Activated T-helper 2 cell treated with anti-CD3 and anti-CD28 coated beads, Interferon-gamma antibody, Interleukin-2, Interleukin-4, amounts not matched to agents 10 μg/mL and 5 μg/mL and 100 μg/mL, durations not matched to agents 14 hours and 24 hours and 36 hours (primary cell): ENCODE measurements around the gene ZNF787. TPM values are rescaled to one million over a fixed set of nuclear protein-coding genes. Genes with fewer than 3 reads are reported as not detected.
"Not testable (repeated sequence)": the region's sequence is repeated elsewhere in the genome, so short reads cannot be mapped to it uniquely, and the experiment has no call there.

ENCODE experiments used
- DNase-seq: peaks from one replicate; pipeline ENCODE4 v3.0.0; 2021; ENCODE audit warnings: low spot score
- H3K27ac Mint-ChIP-seq: one replicate; pipeline ENCODE4 v1.8.0; 2021; ENCODE audit warnings: mixed read lengths
- H3K27me3 Mint-ChIP-seq: one replicate; pipeline ENCODE4 v1.8.0; 2021; ENCODE audit warnings: low read depth, mixed read lengths
- H3K36me3 Mint-ChIP-seq: one replicate; pipeline ENCODE4 v1.8.0; 2021; ENCODE audit warnings: low read depth, mixed read lengths
- H3K4me1 Mint-ChIP-seq: one replicate; pipeline ENCODE4 v1.8.0; 2021; ENCODE audit warnings: low read depth, mixed read lengths
- H3K4me3 Mint-ChIP-seq: one replicate; pipeline ENCODE4 v1.8.0; 2021; ENCODE audit warnings: low read depth, mild to moderate bottlenecking, moderate library complexity, mixed read lengths
- H3K9me3 Mint-ChIP-seq: one replicate; pipeline ENCODE4 v1.8.0; 2021; ENCODE audit warnings: mixed read lengths
- intact Hi-C: fragments of 100-400 bp; cut with micrococcal nuclease; formaldehyde crosslinking; loops from one replicate; pipeline ENCODE4 v1.15.1; 2023
- total RNA-seq: library from RNA; stranded (reverse); gene quantifications from 2 replicates; pipeline ENCODE4 v1.2.3, GENCODE V29; 2022

ZNF787 gene
- total RNA-seq, 1 donor from 2014 or later = 35.7 TPM

- H3K27ac Mint-ChIP-seq = peak overlapping the region; percentile 12
- intact Hi-C loops = no loop called here
- H3K4me1 Mint-ChIP-seq = peaks cover 12% of the 10 kb centered on the region
- H3K4me3 Mint-ChIP-seq = no peak overlapping the region
- no peaks in the 10 kb centered on the region for H3K9me3 Mint-ChIP-seq
- DNase-seq = peak; percentile 26
- no peaks in the 10 kb centered on the region for H3K27me3 Mint-ChIP-seq
- H3K36me3 Mint-ChIP-seq = peaks cover 19% of the 10 kb centered on the region
Measured at GRCh38 chr19:56105090-56105701, 15.9 kb downstream of the ZNF787 start.

- intact Hi-C loops = no loop called here
- Mint-ChIP-seq H3K9me3 (no peaks in the 10 kb centered on the region), H3K4me1 (peaks cover 12% of the 10 kb centered on the region), H3K27me3 (no peaks in the 10 kb centered on the region), H3K4me3 (no peak overlapping the region), H3K36me3 (peaks cover 19% of the 10 kb centered on the region), H3K27ac (no peak overlapping the region)
- no peak for DNase-seq
Measured at GRCh38 chr19:56104423-56104822, 16.7 kb downstream of the ZNF787 start.

- Mint-ChIP-seq H3K4me1 (peaks cover 12% of the 10 kb centered on the region), H3K4me3 (no peak overlapping the region), H3K27me3 (no peaks in the 10 kb centered on the region), H3K36me3 (peaks cover 25% of the 10 kb centered on the region), H3K9me3 (no peaks in the 10 kb centered on the region), H3K27ac (no peak overlapping the region)
- DNase-seq = no peak
- intact Hi-C loops = no loop called here
Measured at GRCh38 chr19:56103027-56103614, 18.0 kb downstream of the ZNF787 start.

GRCh38 chr19:56101746-56102535, 19.2 kb downstream of the ZNF787 start:
- Mint-ChIP-seq H3K27ac (no peak overlapping the region), H3K4me3 (no peak overlapping the region), H3K4me1 (peaks cover 10% of the 10 kb centered on the region), H3K36me3 (peaks cover 29% of the 10 kb centered on the region), H3K9me3 (no peaks in the 10 kb centered on the region), H3K27me3 (no peaks in the 10 kb centered on the region)
- no peak for DNase-seq
- intact Hi-C loops = no loop called here

- Mint-ChIP-seq H3K4me3 (no peak overlapping the region), H3K36me3 (peaks cover 21% of the 10 kb centered on the region), H3K4me1 (peaks cover 7% of the 10 kb centered on the region), H3K27ac (no peak overlapping the region), H3K9me3 (no peaks in the 10 kb centered on the region), H3K27me3 (no peaks in the 10 kb centered on the region)
- intact Hi-C loops = no loop called here
- no peak for DNase-seq
Measured at GRCh38 chr19:56101095-56101494, 20.0 kb downstream of the ZNF787 start.

- Mint-ChIP-seq H3K4me3 (no peak overlapping the region), H3K4me1 (no peaks in the 10 kb centered on the region), H3K27ac (no peak overlapping the region), H3K27me3 (no peaks in the 10 kb centered on the region), H3K9me3 (no peaks in the 10 kb centered on the region), H3K36me3 (peaks cover 30% of the 10 kb centered on the region)
- DNase-seq = no peak
- intact Hi-C loops = no loop called here
Measured at GRCh38 chr19:56099638-56100539, 21.2 kb downstream of the ZNF787 start.

- Mint-ChIP-seq H3K4me3 (no peak overlapping the region), H3K36me3 (peaks cover 35% of the 10 kb centered on the region), H3K27ac (no peak overlapping the region), H3K9me3 (no peaks in the 10 kb centered on the region), H3K27me3 (no peaks in the 10 kb centered on the region), H3K4me1 (no peaks in the 10 kb centered on the region)
- DNase-seq = no peak
- intact Hi-C loops = no loop called here
Measured at GRCh38 chr19:56098731-56099568, 22.1 kb downstream of the ZNF787 start.

GRCh38 chr19:56098237-56098636, 22.9 kb downstream of the ZNF787 start:
- intact Hi-C loops = not testable (repeated sequence)

GRCh38 chr19:56097776-56098175, 23.3 kb downstream of the ZNF787 start:
- Mint-ChIP-seq H3K27me3 (no peaks in the 10 kb centered on the region), H3K36me3 (peaks cover 47% of the 10 kb centered on the region), H3K27ac (no peak overlapping the region), H3K9me3 (peaks cover 8% of the 10 kb centered on the region), H3K4me1 (no peaks in the 10 kb centered on the region), H3K4me3 (no peak overlapping the region)
- intact Hi-C loops = no loop called here
- DNase-seq = no peak

More at GRCh38 chr19:56098237-56098636, 22.9 kb downstream of the ZNF787 start:
- H3K9me3 Mint-ChIP-seq, H3K4me3 Mint-ChIP-seq, H3K27me3 Mint-ChIP-seq, H3K4me1 Mint-ChIP-seq, DNase-seq, H3K27ac Mint-ChIP-seq: not testable (repeated sequence)
- H3K36me3 Mint-ChIP-seq = peaks cover 43% of the 10 kb centered on the region

GRCh38 chr19:56097306-56097705, 23.8 kb downstream of the ZNF787 start:
- H3K4me3 Mint-ChIP-seq = no peak overlapping the region
- peaks cover 51% of the 10 kb centered on the region for H3K36me3 Mint-ChIP-seq
- H3K27ac Mint-ChIP-seq = no peak overlapping the region
- H3K4me1 Mint-ChIP-seq = no peaks in the 10 kb centered on the region
- DNase-seq = no peak
- intact Hi-C loops = no loop called here
- H3K9me3 Mint-ChIP-seq = peaks cover 11% of the 10 kb centered on the region
- H3K27me3 Mint-ChIP-seq = no peaks in the 10 kb centered on the region

- no peak overlapping the region for H3K4me3 Mint-ChIP-seq
- intact Hi-C loops = no loop called here
- H3K36me3 Mint-ChIP-seq = peaks cover 50% of the 10 kb centered on the region
- H3K4me1 Mint-ChIP-seq = no peaks in the 10 kb centered on the region
- no peaks in the 10 kb centered on the region for H3K27me3 Mint-ChIP-seq
- H3K9me3 Mint-ChIP-seq = peaks cover 11% of the 10 kb centered on the region
- H3K27ac Mint-ChIP-seq = no peak overlapping the region
- no peak for DNase-seq
Measured at GRCh38 chr19:56096665-56097064, 24.4 kb downstream of the ZNF787 start.

GRCh38 chr19:56094449-56094848, 26.6 kb downstream of the ZNF787 start:
- no peak overlapping the region for H3K4me3 Mint-ChIP-seq
- no peak overlapping the region for H3K27ac Mint-ChIP-seq
- intact Hi-C loops = no loop called here
- no peaks in the 10 kb centered on the region for H3K4me1 Mint-ChIP-seq
- no peaks in the 10 kb centered on the region for H3K27me3 Mint-ChIP-seq
- H3K36me3 Mint-ChIP-seq = peaks cover 55% of the 10 kb centered on the region
- no peak for DNase-seq
- peaks cover 11% of the 10 kb centered on the region for H3K9me3 Mint-ChIP-seq
